ENCODE results near the gene EHD1. TPM values are rescaled to one million over a fixed set of nuclear protein-coding genes. Genes with fewer than 3 reads are reported as not detected.

The EHD1 gene
- total RNA-seq, 4 donors from 2014 or later, result 35.2 to 93.9 (median 42.6) TPM

DNA sequence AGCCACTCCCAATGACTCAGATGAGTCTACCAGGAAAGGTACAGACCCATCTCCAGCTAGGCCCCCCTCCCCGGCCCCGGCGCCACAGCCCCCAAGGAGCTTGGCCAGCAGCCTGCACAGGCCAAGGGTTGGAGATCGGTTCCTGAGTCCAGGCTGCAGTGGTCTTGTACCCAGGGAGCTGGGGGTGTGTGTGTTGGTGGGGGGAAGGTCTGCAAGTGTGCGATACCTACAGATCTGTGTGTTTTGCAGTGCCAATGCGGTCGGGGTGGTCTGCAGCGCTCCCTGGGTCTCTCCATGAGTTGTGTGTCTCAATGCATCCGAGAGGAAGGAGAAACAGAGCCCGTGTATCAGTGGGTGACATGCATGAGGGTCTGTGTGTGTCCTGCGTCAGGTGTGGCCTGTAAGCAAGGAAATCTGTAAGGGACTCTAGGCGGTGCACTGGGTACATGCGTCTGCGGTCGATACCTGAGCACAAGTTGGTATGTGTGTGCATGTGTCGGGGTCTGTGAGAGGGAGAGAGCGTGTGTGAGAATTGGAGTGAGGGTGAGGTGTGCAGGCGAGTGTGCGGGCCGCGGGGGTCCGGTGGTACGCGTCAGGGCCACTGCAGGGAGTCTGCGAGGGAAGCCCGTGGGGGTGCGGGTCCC lies 34.6 kb downstream of the EHD1 start:
- H3K4me1 ChIP-seq, result peaks cover 0 to 23% (median 5%) of the 10 kb centered on the region in 4 donors
- TF ChIP-seq POLR2A (IDR thresholded peaks at IDR 0.05) (no peak), EP300 (IDR thresholded peaks at IDR 0.05) (no peak)
- TF ChIP-seq, protein P1, sequence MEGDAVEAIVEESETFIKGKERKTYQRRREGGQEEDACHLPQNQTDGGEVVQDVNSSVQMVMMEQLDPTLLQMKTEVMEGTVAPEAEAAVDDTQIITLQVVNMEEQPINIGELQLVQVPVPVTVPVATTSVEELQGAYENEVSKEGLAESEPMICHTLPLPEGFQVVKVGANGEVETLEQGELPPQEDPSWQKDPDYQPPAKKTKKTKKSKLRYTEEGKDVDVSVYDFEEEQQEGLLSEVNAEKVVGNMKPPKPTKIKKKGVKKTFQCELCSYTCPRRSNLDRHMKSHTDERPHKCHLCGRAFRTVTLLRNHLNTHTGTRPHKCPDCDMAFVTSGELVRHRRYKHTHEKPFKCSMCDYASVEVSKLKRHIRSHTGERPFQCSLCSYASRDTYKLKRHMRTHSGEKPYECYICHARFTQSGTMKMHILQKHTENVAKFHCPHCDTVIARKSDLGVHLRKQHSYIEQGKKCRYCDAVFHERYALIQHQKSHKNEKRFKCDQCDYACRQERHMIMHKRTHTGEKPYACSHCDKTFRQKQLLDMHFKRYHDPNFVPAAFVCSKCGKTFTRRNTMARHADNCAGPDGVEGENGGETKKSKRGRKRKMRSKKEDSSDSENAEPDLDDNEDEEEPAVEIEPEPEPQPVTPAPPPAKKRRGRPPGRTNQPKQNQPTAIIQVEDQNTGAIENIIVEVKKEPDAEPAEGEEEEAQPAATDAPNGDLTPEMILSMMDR (IDR thresholded peaks at IDR 0.05), result no peak
- DNase-seq (ENCODE audit: low spot score in 2 of 2), result no peak

DNA sequence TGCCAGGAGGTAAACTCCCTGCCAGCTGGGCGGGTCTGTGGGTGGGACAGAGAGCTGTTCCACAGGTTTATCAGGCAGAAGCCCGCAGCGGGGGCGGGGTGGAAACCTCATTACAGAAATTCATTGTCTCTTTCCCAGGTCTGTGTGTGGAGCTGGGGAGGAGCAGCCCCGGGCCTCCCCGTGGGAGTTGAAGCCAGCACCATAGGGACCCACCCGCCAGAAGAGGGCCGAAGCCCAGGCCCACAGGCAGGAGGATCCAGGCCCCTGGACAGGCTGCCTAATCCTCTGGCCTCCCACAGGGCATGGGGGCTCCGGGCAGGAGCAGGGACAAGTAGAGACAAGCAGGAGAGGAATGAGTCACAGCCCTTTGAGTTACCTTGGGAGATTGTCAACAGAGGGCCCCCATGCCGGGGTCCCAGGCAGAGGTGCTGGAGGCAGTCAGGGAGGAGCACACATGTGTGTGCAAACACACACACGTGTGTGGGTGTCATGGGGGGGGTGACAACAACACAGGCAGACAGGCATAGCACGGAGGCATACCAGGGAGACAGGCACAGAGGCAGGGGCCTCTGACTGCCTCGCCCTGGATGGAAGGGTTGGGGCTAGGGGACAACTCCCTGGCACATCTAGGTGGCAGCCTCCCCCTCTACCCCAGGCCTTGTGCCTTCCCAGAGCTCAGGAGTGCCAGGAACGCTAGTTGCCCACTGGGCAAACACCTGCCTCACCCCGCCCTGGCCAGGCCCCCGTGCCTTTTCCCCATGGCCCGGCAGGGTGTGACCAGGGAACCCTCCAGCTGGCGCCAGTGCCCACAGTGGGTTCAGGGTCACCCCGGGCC lies 35.4 kb downstream of the EHD1 start:
- Histone ChIP-seq H3K27ac (peak overlapping the region in 1 of 4 donors; percentile 84), H3K27me3 (no peaks in the 10 kb centered on the region), H3K4me3 (peak overlapping the region in 1 of 4 donors; percentile 19), H3K36me3 (no peaks in the 10 kb centered on the region), H3K4me1 (peaks cover 0 to 20% (median 3%) of the 10 kb centered on the region in 4 donors), H3K9me3 (no peaks in the 10 kb centered on the region)
- 83 to 92% methylated on average over 13 to 17 of the region's 19 CpGs for WGBS, 2 donors
- DNase-seq (ENCODE audit: low spot score in 2 of 2), result no peak
- TF ChIP-seq, protein P1 (IDR thresholded peaks at IDR 0.05), result no peak
- TF ChIP-seq POLR2A (IDR thresholded peaks at IDR 0.05), result no peak
- no peak for TF ChIP-seq EP300 (IDR thresholded peaks at IDR 0.05)

More for the DNA sequence above, 34.6 kb downstream of the EHD1 start:
- peak overlapping the region in 2 of 4 donors; percentile 48 to 54 for H3K4me3 ChIP-seq
- H3K27ac ChIP-seq, result peak overlapping the region in 1 of 4 donors; percentile 84
- H3K27me3 ChIP-seq, result no peaks in the 10 kb centered on the region
- no peaks in the 10 kb centered on the region for H3K9me3 ChIP-seq
- no peaks in the 10 kb centered on the region for H3K36me3 ChIP-seq
- 59 to 61% methylated on average over 22 to 27 of the region's 27 CpGs for WGBS, 2 donors

DNA sequence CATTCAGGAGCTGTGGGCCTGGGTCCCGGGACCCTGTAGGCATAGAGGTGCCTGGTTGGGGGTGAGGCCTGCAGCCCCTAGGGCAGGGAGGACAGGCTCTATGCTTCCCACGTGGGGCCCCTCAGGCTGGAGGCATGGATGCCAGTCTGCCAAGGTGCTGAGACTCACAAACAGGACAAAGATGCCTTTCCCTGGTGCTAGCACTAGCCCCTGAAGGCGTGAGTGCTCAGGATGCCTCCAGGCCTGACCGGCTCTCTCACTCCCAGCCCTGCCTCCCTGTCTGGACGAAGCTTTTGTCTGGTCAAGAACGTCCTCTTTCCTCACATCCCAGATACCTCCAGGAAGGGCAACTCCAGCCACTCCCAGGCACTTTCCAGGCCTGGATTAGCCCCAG lies 36.1 kb downstream of the EHD1 start:
- WGBS, 2 donors, result 72 to 78% methylated on average over 6 of the region's 6 CpGs
- Histone ChIP-seq H3K27ac (peak overlapping the region in 1 of 4 donors; percentile 17), H3K36me3 (no peaks in the 10 kb centered on the region), H3K4me3 (no peak overlapping the region), H3K9me3 (no peaks in the 10 kb centered on the region), H3K27me3 (no peaks in the 10 kb centered on the region), H3K4me1 (peaks cover 0 to 17% (median 3%) of the 10 kb centered on the region in 4 donors)
- TF ChIP-seq EP300 (IDR thresholded peaks at IDR 0.05) (no peak), POLR2A (IDR thresholded peaks at IDR 0.05) (no peak)
- TF ChIP-seq, protein P1 (IDR thresholded peaks at IDR 0.05), result no peak
- DNase-seq (ENCODE audit: low spot score in 2 of 2), result no peak

DNA sequence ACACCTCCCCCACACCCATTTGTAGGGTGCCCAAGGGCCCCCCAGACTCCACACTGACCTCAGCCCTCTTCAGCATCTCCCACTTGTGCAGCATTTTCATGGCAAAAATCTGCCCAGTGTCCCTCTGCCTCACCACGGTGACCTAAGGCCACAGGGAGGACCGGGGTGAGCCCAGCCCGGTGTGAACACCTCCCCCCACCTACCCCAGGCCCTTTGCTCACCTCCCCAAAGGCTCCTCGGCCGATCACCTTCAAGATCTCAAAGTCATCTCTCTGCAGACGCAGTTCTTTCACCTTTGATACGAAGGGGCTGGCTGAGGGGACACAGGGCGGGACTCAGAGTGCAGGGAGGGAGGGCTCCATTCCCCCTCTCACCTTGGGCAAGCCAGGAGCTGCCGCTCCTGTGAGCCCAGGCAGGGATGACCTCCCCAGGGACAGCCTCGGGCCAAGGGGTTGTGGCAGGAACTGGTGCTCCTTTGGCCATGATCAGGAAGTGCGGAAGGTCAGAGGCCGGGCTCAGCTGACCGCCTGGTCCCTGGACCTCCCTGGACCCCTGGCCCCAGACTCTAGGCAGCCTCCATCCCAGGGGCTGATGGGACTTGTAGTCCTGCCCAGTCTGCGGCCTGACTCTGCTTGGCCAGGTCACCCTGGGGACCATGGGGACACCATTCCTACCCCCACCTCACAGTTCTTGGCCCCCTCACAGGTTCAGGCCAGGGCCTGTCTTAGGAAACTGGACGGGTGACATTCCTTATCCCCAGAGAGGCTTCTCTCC lies 36.6 kb downstream of the EHD1 start:
- no peaks in the 10 kb centered on the region for H3K27me3 ChIP-seq
- peaks cover 0 to 14% (median 3%) of the 10 kb centered on the region in 4 donors for H3K4me1 ChIP-seq
- H3K36me3 ChIP-seq, result no peaks in the 10 kb centered on the region
- TF ChIP-seq, protein P1 (IDR thresholded peaks at IDR 0.05), result no peak
- TF ChIP-seq POLR2A (IDR thresholded peaks at IDR 0.05) (no peak), EP300 (IDR thresholded peaks at IDR 0.05) (no peak)
- H3K27ac ChIP-seq, result no peak overlapping the region
- WGBS, 2 donors, result 83 to 84% methylated on average over 9 to 15 of the region's 15 CpGs
- H3K4me3 ChIP-seq, result no peak overlapping the region
- no peaks in the 10 kb centered on the region for H3K9me3 ChIP-seq
- no peak for DNase-seq (ENCODE audit: low spot score in 2 of 2)
